Measurements from ENCODE around the gene CXCL1. TPM values are rescaled to one million over a fixed set of nuclear protein-coding genes. Genes with fewer than 3 reads are reported as not detected.

Gene CXCL1
- total and polyA plus RNA-seq, 2 donors (not counting 3 experiments of a cell fraction or from before 2014, with no cell fraction given): 20.0 to 26.7 TPM

- no TSS peak for BruUV-seq (replicated peaks)
- FAIRE-seq: no peak
- POLR2A ChIA-PET: no interaction called here
Measured at GRCh38 chr4:73864961-73865360, 4.2 kb upstream of the CXCL1 start.

More at GRCh38 chr4:73864961-73865360, 4.2 kb upstream of the CXCL1 start:
- dilution Hi-C loops (cut with MboI; ENCODE audit: extremely low pct_ligation_motif_present, low sequenced_read_pairs) (no loop called here), intact Hi-C loops (cut with micrococcal nuclease) (loop anchor here (10.0 kb wide), 1 partner anchor 230 kb away; the partner anchor contains the start of gene CXCL2)
- no peak overlapping the region for H3K4me2 ChIP-seq (ENCODE audit: insufficient read depth, low read length)
- no peak for DNase-seq (ENCODE audit: low read depth, low spot score)
- no peaks in the 10 kb centered on the region for H3K27me3 ChIP-seq (ENCODE audit: control insufficient read depth in 2 of 2, insufficient read depth in 2 of 2, low read length in 2 of 2)
- peaks cover 14% of the 10 kb centered on the region for H3K4me1 ChIP-seq (ENCODE audit: control insufficient read depth, extremely low read depth, insufficient read depth, low read length)
- H3K9ac ChIP-seq (replicated peaks; ENCODE audit: extremely low read depth, insufficient read depth, low read length): no peak overlapping the region
- no peaks in the 10 kb centered on the region for H3K36me3 ChIP-seq (ENCODE audit: control insufficient read depth in 2 of 2, extremely low read depth in 1 of 2, insufficient read depth in 2 of 2, low read length in 2 of 2)
- CTCF ChIA-PET: interaction anchor here (0.6 to 4.3 kb wide), 32 partner anchors 9 to 271 kb away, joined by 3 to 26 read pairs (median 4); partner anchors contain the start of genes CXCL2, CXCL3, CXCL6 and PF4V1
- H3K79me2 ChIP-seq (ENCODE audit: control insufficient read depth, insufficient read depth, low read length): peaks cover 2% of the 10 kb centered on the region
- no peaks in the 10 kb centered on the region for H3K9me3 ChIP-seq (replicated peaks; ENCODE audit: control insufficient read depth, insufficient read depth, low read length)
- no peaks in the 10 kb centered on the region for H3K9me1 ChIP-seq (replicated peaks; ENCODE audit: control insufficient read depth, extremely low read depth, insufficient read depth, low read length)
- H4K20me1 ChIP-seq (replicated peaks; ENCODE audit: control insufficient read depth, extremely low read depth, insufficient read depth, low read length): no peaks in the 10 kb centered on the region
- H3K27ac ChIP-seq (ENCODE audit: insufficient read depth, low read depth, low read length): no peak overlapping the region
- H3K4me3 ChIP-seq (replicated peaks in 1 of 3; ENCODE audit: insufficient read depth in 1 of 3, low read depth in 1 of 3, low read length in 3 of 3): no peak overlapping the region
- TF ChIP-seq CTCF (IDR thresholded peaks at IDR 0.05; ENCODE audit: extremely low read depth in 1 of 2, insufficient read depth in 1 of 2, low read depth in 1 of 2, low read length in 2 of 2) (no peak), MAX (IDR thresholded peaks at IDR 0.05; ENCODE audit: insufficient read depth, insufficient read length) (no peak), POLR2AphosphoS5 (IDR thresholded peaks at IDR 0.05; ENCODE audit: insufficient read depth, low read depth, low read length) (no peak), POLR2A (IDR thresholded peaks at IDR 0.05; ENCODE audit: low read depth, low read length) (no peak), FOS (IDR thresholded peaks at IDR 0.05; ENCODE audit: borderline replicate concordance, insufficient read depth, low read length) (no peak), EZH2 (IDR thresholded peaks at IDR 0.05; ENCODE audit: borderline replicate concordance, low read depth, low read length, severe bottlenecking) (no peak), GATA2 (IDR thresholded peaks at IDR 0.05; ENCODE audit: insufficient read depth, insufficient read length, low read depth, low read length) (no peak), JUN (IDR thresholded peaks at IDR 0.05; ENCODE audit: borderline replicate concordance, insufficient read depth, insufficient read length, low read depth) (no peak), MYC (IDR thresholded peaks at IDR 0.05; ENCODE audit: low read depth, low read length) (no peak)
- H2AFZ ChIP-seq (ENCODE audit: low read depth, low read length): no peak overlapping the region
